ENCODE results near the gene TRIM63. TPM values are rescaled to one million over a fixed set of nuclear protein-coding genes. Genes with fewer than 3 reads are reported as not detected.

TRIM63 gene
- total and polyA plus RNA-seq, 2 of the 13 experiments (the other 11 are each of a cell fraction or from before 2014, with no cell fraction given): not detected

DNA sequence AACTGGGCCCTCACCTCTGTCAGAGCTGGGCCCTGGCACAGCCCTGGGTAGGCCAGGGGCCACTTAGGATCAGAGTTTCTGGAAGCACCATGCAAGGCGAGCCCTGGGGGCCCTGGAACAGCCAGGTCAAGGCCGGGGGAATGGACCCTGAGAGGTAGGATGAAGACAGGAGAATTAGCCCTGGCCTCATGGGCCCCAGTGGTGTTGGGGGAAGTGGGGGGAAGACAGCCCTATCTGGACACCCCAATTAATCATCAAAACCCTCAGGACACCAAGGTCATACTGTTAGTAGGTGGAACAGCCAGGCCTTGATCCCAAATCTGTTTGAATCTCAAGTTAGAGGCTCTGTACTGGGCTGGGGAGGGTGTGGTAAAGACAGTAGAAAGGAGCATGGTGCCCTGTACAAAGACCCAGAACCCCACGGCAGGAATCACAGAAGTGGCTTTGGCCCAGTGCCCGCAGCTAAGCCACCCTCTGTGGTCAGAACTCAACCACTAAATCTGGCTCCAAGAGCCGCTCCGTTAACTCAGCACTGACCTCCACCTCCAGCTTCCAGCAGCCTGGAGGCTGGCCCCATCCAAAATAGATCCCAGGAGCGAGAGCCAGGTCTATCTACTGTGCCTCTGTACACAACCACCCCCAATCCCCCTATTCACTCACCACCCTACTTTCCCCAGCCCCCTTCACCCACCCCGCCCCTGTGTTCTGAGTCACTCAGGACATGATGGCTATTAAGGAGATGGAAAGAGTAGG is 14.0 kb upstream of the TRIM63 start:
- H3K36me3 ChIP-seq (replicated peaks in 1 of 2; ENCODE audit: control insufficient read depth in 1 of 2, insufficient read depth in 2 of 2, low read length in 2 of 2): no peaks in the 10 kb centered on the region
- CTCF ChIA-PET (ENCODE audit: low intra/inter-chr PET ratio, low total read pairs): no interaction called here
- TF ChIP-seq ZNF552 (CRISPR knock-in tag; IDR thresholded peaks at IDR 0.05; ENCODE audit: borderline replicate concordance): no peak
- no peak for TF ChIP-seq ZNF205 (CRISPR knock-in tag; IDR thresholded peaks at IDR 0.05)
- TF ChIP-seq RELA (CRISPR knock-in tag; IDR thresholded peaks at IDR 0.05): no peak
- TF ChIP-seq SAFB2 (CRISPR knock-in tag; IDR thresholded peaks at IDR 0.05; ENCODE audit: borderline replicate concordance, low read depth): no peak
- TF ChIP-seq SIX4 (CRISPR knock-in tag; IDR thresholded peaks at IDR 0.05): no peak
- TF ChIP-seq ZNF607 (CRISPR knock-in tag; IDR thresholded peaks at IDR 0.05; ENCODE audit: borderline replicate concordance): no peak
- TF ChIP-seq CCAR2 (optimal IDR thresholded peaks at IDR 0.05; ENCODE audit: low read depth, low read length): no peak
- TF ChIP-seq ZNF10 (CRISPR knock-in tag; IDR thresholded peaks at IDR 0.05; ENCODE audit: borderline replicate concordance, low read depth): no peak
- no peak for ATAC-seq
- no peaks in the 10 kb centered on the region for H3K79me2 ChIP-seq (ENCODE audit: insufficient read depth, low read length)
- in situ Hi-C loops (cut with HindIII; ENCODE audit: extremely low pct_ligation_motif_present, low pct_unique_long_range_greater_than_20kb): no loop called here
- no peak overlapping the region for H3K9ac ChIP-seq (ENCODE audit: insufficient read depth, low read depth, low read length)
- no peaks in the 10 kb centered on the region for H3K4me1 ChIP-seq (ENCODE audit: insufficient read depth, low read length)
- H3K27ac ChIP-seq (ENCODE audit: extremely low read length, insufficient read depth, low read length): no peak overlapping the region
- FAIRE-seq: no peak
- H4K20me1 ChIP-seq (ENCODE audit: insufficient read depth, low read length): no peaks in the 10 kb centered on the region
- no peak for DNase-seq (ENCODE audit: low spot score)
- no TSS peak for BruUV-seq (replicated peaks)
- intact Hi-C loops (cut with micrococcal nuclease; ENCODE audit: unreplicated experiment): no loop called here
- no peaks in the 10 kb centered on the region; a peak in 2 of 5 replicates for H3K27me3 ChIP-seq (ENCODE audit: control insufficient read depth in 1 of 2, insufficient read depth in 2 of 2, low read length in 2 of 2)
- WGBS (ENCODE audit: low lambda C conversion rate): 34% methylated on average over 8 of the region's 8 CpGs
- H3K9me3 ChIP-seq (ENCODE audit: low read length): no peaks in the 10 kb centered on the region
- POLR2A ChIA-PET: no interaction called here
- no peak overlapping the region for H2AFZ ChIP-seq (ENCODE audit: low read length)
- no peak overlapping the region for H3K4me3 ChIP-seq (replicated peaks in 1 of 3; ENCODE audit: insufficient read depth in 1 of 3, low read depth in 2 of 3, low read length in 3 of 3)
- H3K4me2 ChIP-seq (ENCODE audit: low read depth, low read length): no peak overlapping the region
